Measurements from ENCODE around the gene MRPS18A. TPM values are rescaled to one million over a fixed set of nuclear protein-coding genes. Genes with fewer than 3 reads are reported as not detected.

The MRPS18A gene
- total RNA-seq, 4 donors from 2014 or later, result 26.3 to 61.1 (median 45.1) TPM

DNA sequence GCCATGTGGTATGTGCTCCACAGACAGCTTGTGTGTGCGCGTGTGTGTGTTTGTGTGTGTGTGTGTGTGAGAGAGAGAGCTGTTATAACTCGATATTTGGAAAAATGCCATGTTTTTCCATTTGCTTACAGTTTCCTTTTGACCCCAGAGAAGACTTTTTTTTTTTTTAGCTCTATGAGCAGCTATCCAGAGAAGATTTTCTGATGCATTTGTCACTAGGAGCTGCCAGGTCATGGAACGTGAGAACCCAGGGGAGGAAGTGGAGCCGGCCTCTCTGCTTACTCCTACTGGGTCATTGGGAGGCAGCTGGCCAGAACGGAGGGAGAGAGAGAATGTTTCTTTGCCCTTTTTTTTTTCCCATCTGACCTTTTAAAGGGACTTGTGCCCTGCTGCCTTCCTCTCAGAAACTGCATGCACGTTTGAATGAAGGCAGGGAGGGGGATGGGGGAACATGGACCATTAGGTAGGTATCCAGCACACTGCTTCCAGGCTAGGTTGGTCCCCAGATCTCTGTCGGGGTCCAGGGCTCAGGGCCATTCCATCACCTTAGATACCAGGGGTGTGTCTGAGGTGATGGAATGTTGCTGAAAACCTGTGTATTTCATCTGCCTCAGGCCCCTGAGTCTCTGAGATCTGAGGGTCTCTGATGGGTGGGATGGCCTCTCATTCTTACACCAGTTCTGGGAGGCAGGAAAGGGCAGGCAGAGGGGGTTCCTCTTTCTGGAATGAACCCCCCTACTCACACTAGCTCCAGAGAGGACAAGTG lies 11.2 kb upstream of the MRPS18A start:
- Histone ChIP-seq H3K9me3 (no peaks in the 10 kb centered on the region), H3K27me3 (no peaks in the 10 kb centered on the region), H3K4me1 (peaks cover 54 to 71% of the 10 kb centered on the region in 2 donors), H3K36me3 (no peaks in the 10 kb centered on the region), H3K4me3 (replicated peaks in 1 of 3) (no peak overlapping the region), H3K27ac (peak overlapping the region; percentile 62 to 78 (median 65))
- DNase-seq, result peak; percentile 88 to 92
- intact Hi-C loops (cut with DNase I), result no loop called here
- 20 to 30% methylated on average over 8 of the region's 8 CpGs for WGBS, 2 donors
- peak in 1 of 2 donors; percentile 6 for TF ChIP-seq POLR2A (IDR thresholded peaks at IDR 0.05)
- TF ChIP-seq, protein P1, sequence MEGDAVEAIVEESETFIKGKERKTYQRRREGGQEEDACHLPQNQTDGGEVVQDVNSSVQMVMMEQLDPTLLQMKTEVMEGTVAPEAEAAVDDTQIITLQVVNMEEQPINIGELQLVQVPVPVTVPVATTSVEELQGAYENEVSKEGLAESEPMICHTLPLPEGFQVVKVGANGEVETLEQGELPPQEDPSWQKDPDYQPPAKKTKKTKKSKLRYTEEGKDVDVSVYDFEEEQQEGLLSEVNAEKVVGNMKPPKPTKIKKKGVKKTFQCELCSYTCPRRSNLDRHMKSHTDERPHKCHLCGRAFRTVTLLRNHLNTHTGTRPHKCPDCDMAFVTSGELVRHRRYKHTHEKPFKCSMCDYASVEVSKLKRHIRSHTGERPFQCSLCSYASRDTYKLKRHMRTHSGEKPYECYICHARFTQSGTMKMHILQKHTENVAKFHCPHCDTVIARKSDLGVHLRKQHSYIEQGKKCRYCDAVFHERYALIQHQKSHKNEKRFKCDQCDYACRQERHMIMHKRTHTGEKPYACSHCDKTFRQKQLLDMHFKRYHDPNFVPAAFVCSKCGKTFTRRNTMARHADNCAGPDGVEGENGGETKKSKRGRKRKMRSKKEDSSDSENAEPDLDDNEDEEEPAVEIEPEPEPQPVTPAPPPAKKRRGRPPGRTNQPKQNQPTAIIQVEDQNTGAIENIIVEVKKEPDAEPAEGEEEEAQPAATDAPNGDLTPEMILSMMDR (IDR thresholded peaks at IDR 0.05), result no peak

DNA sequence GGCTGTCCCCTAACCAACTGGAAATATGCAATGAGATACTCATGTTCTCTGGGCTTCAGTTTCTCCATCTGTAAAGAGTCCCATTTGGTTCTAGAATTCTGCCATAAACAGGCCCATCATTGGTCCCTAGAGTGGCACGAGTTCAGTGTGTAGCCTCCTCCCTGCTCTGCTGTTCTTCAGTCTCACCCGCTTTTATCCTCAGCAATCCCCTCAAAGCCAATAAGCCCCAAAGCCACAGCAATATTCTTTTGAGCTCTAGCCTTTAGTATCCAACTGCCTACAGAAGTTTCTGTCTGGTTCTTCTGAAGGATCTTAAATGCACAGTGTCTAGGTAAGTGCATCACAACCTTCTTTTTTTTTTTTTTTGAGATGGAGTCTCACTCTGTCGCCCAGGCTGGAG lies 9.8 kb upstream of the MRPS18A start:
- DNase-seq, result no peak
- H3K27me3 ChIP-seq, result no peaks in the 10 kb centered on the region
- 88 to 91% methylated on average over 3 of the region's 3 CpGs for WGBS, 2 donors
- no peak overlapping the region for H3K4me3 ChIP-seq (replicated peaks in 1 of 3)
- H3K4me1 ChIP-seq, result peaks cover 44 to 59% of the 10 kb centered on the region in 2 donors
- TF ChIP-seq, protein P1 (IDR thresholded peaks at IDR 0.05), result no peak
- no peak for TF ChIP-seq POLR2A (IDR thresholded peaks at IDR 0.05)
- no peaks in the 10 kb centered on the region for H3K36me3 ChIP-seq
- H3K27ac ChIP-seq, result peak overlapping the region in 1 of 3 donors; percentile 65
- intact Hi-C loops (cut with DNase I), result no loop called here
- H3K9me3 ChIP-seq, result no peaks in the 10 kb centered on the region

DNA sequence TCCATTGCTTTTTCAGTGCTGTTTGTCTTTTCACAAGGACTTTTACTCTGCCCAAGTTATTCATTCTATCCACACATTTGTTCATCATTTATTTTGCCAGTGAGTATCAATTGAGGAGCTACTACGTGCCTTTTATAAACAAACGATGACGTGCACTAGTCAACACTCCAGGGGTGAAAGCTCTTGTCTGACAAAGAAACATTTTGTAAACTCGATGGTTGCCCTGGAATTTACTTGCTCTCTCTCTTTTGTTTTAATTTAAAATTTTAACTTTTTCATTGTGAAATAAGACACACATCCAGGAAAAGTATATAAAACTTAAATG lies 8.3 kb upstream of the MRPS18A start:
- intact Hi-C loops (cut with DNase I), result no loop called here
- WGBS, 2 donors, result 55 to 59% methylated on average over 4 of the region's 4 CpGs
- H3K9me3 ChIP-seq, result no peaks in the 10 kb centered on the region
- no peak overlapping the region for H3K4me3 ChIP-seq (replicated peaks in 1 of 3)
- H3K27me3 ChIP-seq, result no peaks in the 10 kb centered on the region
- DNase-seq, result no peak
- H3K27ac ChIP-seq, result peak overlapping the region in 2 of 3 donors; percentile 71 to 95
- TF ChIP-seq POLR2A (IDR thresholded peaks at IDR 0.05), result no peak
- TF ChIP-seq, protein P1 (IDR thresholded peaks at IDR 0.05), result no peak
- H3K36me3 ChIP-seq, result no peaks in the 10 kb centered on the region
- H3K4me1 ChIP-seq, result peaks cover 33 to 44% of the 10 kb centered on the region in 2 donors

DNA sequence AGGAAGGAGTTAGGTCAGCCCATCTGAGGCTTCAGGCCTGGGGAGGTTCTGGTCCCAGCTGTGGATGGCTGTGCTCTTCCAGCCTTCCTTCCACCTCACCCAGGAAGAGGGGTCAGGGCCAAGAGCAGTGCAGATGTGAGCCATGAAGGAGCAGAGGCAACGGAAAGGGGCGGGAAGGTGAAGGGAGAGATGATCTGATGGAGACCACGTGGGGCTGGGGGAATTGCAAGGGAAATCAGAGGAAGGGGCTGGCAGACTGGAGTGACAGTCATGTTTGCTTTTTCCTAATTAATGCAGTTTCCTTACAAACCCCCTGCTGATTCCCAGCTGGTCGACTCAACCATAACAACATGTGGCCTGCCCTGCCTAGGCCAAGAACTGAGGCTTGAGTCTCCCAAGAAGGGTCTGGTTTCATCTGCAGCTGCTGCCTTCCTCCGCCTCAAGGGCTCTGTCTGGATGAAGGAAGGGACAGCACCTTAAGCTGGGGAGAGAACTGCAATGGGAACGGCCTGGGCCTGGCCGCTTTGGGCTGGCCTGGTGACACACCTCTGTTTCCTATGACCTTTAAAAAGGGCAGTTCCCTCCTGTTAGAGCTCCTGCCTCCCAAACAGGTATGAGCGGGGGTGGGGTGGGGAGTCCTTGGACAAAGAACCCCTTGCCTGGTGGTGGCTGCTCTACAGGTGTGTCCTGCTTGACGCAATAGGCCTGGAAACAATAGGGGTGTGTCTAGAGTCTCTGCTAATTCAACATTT lies 7.8 kb upstream of the MRPS18A start:
- Histone ChIP-seq H3K27ac (peak overlapping the region in 2 of 3 donors; percentile 71 to 95), H3K4me3 (replicated peaks in 1 of 3) (no peak overlapping the region), H3K36me3 (no peaks in the 10 kb centered on the region), H3K9me3 (no peaks in the 10 kb centered on the region), H3K4me1 (peaks cover 33 to 39% of the 10 kb centered on the region in 2 donors), H3K27me3 (no peaks in the 10 kb centered on the region)
- DNase-seq, result peak; percentile 15 to 24
- 79% methylated on average over 9 of the region's 9 CpGs for WGBS, 2 donors
- TF ChIP-seq, protein P1 (IDR thresholded peaks at IDR 0.05), result no peak
- no peak for TF ChIP-seq POLR2A (IDR thresholded peaks at IDR 0.05)
- intact Hi-C loops (cut with DNase I), result no loop called here

DNA sequence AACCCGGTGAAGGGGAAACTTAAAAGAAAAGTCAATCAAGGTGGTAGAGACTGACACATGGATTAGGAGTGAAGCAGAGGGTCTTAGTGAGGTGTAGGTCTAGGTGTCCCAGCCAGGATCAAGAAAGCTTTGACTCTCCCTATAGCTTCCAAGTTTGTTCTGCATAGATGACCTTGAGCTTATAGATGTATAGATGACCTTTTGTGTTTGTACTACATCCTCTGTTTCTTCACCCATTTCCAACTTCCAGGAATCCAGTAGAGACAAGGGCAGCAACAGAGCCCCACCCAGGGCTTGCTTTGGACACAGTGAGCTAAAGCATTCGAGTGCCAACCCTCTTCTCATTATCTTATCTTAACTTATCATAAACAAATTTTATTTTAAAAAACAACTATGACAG lies 1.8 kb upstream of the MRPS18A start:
- peaks cover 8 to 17% of the 10 kb centered on the region in 2 donors for H3K4me1 ChIP-seq
- DNase-seq, result no peak
- no peak overlapping the region for H3K27ac ChIP-seq
- WGBS, 2 donors, result 72 to 76% methylated on average over 2 of the region's 2 CpGs
- no peak overlapping the region for H3K4me3 ChIP-seq (replicated peaks in 1 of 3)
- intact Hi-C loops (cut with DNase I), result no loop called here
- no peaks in the 10 kb centered on the region for H3K36me3 ChIP-seq
- no peaks in the 10 kb centered on the region for H3K27me3 ChIP-seq
- TF ChIP-seq, protein P1 (IDR thresholded peaks at IDR 0.05), result no peak
- TF ChIP-seq POLR2A (IDR thresholded peaks at IDR 0.05), result no peak
- H3K9me3 ChIP-seq, result no peaks in the 10 kb centered on the region
